Heart right ventricle (tissue), 16 donors: ENCODE data around the gene CDH11. TPM values are rescaled to one million over a fixed set of nuclear protein-coding genes. Genes with fewer than 3 reads are reported as not detected.

Experiments used
- ATAC-seq, 8 donors: fragments of 200-7000 bp; cut with Tn5 transposase; one replicate each; pipeline ENCODE4 v1.9.1; 2020; ENCODE audit warnings: mild to moderate bottlenecking in 8 of 8, moderate library complexity in 8 of 8, moderate number of reproducible peaks in 1 of 8
- DNase-seq, 2 donors: peaks; one replicate each; pipeline ENCODE4 v3.0.0-alpha.2; 2020
- H3K27ac ChIP-seq, 10 donors: fragments of 200-600 bp; sonication (generic) in 2 of 10; one replicate each; pipeline versions ENCODE4 v1.5.0 to v1.8.0; 2020 to 2022; ENCODE audit warnings: mild to moderate bottlenecking in 3 of 10
- H3K27me3 ChIP-seq, 7 donors: fragments of 200-600 bp; one replicate each; pipeline ENCODE4 v1.8.0; 2021 to 2022; ENCODE audit warnings: mild to moderate bottlenecking in 2 of 7
- H3K36me3 ChIP-seq, 9 donors: fragments of 200-600 bp; sonication (generic) in 1 of 9; one replicate each; pipeline versions ENCODE4 v1.5.0 to v1.8.0; 2020 to 2022; ENCODE audit warnings: mild to moderate bottlenecking in 2 of 9
- H3K4me1 ChIP-seq, 9 donors: fragments of 200-600 bp; sonication (generic) in 1 of 9; one replicate each; pipeline versions ENCODE4 v1.5.0 to v1.8.0; 2020 to 2022; ENCODE audit warnings: mild to moderate bottlenecking in 4 of 9
- H3K4me3 ChIP-seq, 10 donors: fragments of 200-600 bp; sonication (generic) in 2 of 10; one replicate each; pipeline versions ENCODE4 v1.5.0 to v1.8.0; 2020 to 2022; ENCODE audit warnings: mild to moderate bottlenecking in 7 of 10, moderate library complexity in 2 of 10
- H3K9me3 ChIP-seq, 11 donors: fragments of 200-600 bp in 10 of 11; sonication (generic) in 2 of 11; one replicate each; pipeline versions ENCODE4 v1.5.0 to v1.8.0; 2013 to 2022; ENCODE audit warnings: mild to moderate bottlenecking in 2 of 11, control low read depth in 1 of 11, moderate library complexity in 1 of 11
- WGBS, 2 donors: extraction: QIAGEN DNeasy Blood & Tissue Kit; methylation state at CpG; one replicate each; pipeline ENCODE4 v1.1.7; 2013; ENCODE audit warnings: inconsistent platforms in 1 of 2; 5-methylcytosine and 5-hydroxymethylcytosine counted together
- intact Hi-C, 10 donors: fragments of 100-400 bp; cut with DNase I; formaldehyde crosslinking; loops; one replicate each; pipeline versions ENCODE4 v1.11.1 to v1.14.2; 2022
- polyA plus RNA-seq, 2 donors: library from polyadenylated mRNA; stranded (reverse); fragments of 200-250 nt; gene quantifications; one replicate each; pipeline ENCODE4 v1.2.3, GENCODE V29; 2013
- total RNA-seq, 10 donors: library from RNA; stranded (reverse); fragmentation: NEBNext Ultra II Directional in 3 of 10; extraction: Animal tissue kit (Norgen Biotek cat#: 25700) in 3 of 10; gene quantifications; one replicate each; pipeline versions ENCODE4 v1.2.1 to v1.2.4, GENCODE V29; 2021 to 2023
- TF ChIP-seq, protein P1 (sequence below), 9 donors: fragments of 200-600 bp; sonication (generic) in 2 of 9; IDR thresholded peaks; one replicate each; pipeline versions ENCODE4 v1.5.0 to v1.8.0; 2021 to 2022; ENCODE audit warnings: antibody characterized with exemption in 9 of 9, mild to moderate bottlenecking in 5 of 9, moderate library complexity in 1 of 9
- donor health status: Arrhythmogenic right ventricular cardiomyopathy.
- donor health status: ischemic (EF 13 %, LVEDD 7.1; RV severe dilation, severe dysfunction).
- donor health status: healthy with polysubstance abuse.
- donor health status: DM: no; HTN: yes; CAD: no.
- donor health status: DM: no; HTN: no; CAD: no.
- donor health status: ischemic (EF 25% LVEDD 6.9; RV normal size, moderate dysfunction).
- donor health status: ischemic (EF 25% LVEDD 5.7; RV mildly dilated, moderate dysfunction).
- donor health status: healthy.
- donor health status: DM: yes; HTN: yes; CAD: no.
- donor health status: Ischemic cardiomyopathy.
- donor health status: ischemic (EF 35%, LVEDD 5.7; RV mildly dilated, moderate dysfunction).
- donor health status: nonischemic (EF 11% LVEDD 7.7; RV severe dilation, severe dysfunction).
- donor health status: DM: yes; HTN: yes; CAD: no.
- donor health status: PGD.
- donor health status: ischemic (EF 29% LVEDD 5.4; RV normal size, mild dysfunction).
- donor health status: nonischemic (EF 23%, LVEDD 6.1; RV moderate dilation, normal function).

CDH11 gene
- total and polyA plus RNA-seq, 12 donors = 1.7 to 29.6 (median 6.5) TPM

DNA sequence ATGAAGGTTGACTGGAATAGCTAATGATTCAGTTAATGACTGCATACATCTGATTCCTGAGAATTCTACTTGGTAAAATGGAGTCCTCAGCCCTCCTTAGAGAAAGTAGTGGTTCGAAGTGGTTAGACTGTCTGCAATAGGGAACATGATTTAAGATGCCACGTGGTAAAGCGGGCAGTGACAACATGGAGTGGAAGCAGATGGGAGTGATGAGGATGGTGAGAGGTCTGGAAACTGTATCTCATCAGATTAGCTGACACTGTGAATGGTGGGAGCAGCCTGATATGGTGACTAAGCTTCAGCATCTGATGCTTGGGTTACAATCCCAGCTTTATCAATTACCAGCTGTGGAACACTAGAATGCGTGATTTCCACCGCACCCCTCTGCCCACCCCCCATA, 8.4 kb downstream of the CDH11 start:
- peaks cover 0 to 20% (median 4%) of the 10 kb centered on the region in 9 donors for H3K4me1 ChIP-seq
- peaks cover 0 to 9% (median 0%) of the 10 kb centered on the region in 9 donors for H3K36me3 ChIP-seq
- WGBS, 2 donors = 79 to 81% methylated on average over 5 of the region's 5 CpGs
- DNase-seq (no peak), ATAC-seq (no peak)
- H3K9me3 ChIP-seq = no peaks in the 10 kb centered on the region
- no peak overlapping the region for H3K27ac ChIP-seq
- TF ChIP-seq, protein P1, sequence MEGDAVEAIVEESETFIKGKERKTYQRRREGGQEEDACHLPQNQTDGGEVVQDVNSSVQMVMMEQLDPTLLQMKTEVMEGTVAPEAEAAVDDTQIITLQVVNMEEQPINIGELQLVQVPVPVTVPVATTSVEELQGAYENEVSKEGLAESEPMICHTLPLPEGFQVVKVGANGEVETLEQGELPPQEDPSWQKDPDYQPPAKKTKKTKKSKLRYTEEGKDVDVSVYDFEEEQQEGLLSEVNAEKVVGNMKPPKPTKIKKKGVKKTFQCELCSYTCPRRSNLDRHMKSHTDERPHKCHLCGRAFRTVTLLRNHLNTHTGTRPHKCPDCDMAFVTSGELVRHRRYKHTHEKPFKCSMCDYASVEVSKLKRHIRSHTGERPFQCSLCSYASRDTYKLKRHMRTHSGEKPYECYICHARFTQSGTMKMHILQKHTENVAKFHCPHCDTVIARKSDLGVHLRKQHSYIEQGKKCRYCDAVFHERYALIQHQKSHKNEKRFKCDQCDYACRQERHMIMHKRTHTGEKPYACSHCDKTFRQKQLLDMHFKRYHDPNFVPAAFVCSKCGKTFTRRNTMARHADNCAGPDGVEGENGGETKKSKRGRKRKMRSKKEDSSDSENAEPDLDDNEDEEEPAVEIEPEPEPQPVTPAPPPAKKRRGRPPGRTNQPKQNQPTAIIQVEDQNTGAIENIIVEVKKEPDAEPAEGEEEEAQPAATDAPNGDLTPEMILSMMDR (IDR thresholded peaks at IDR 0.05) = no peak
- no peaks in the 10 kb centered on the region for H3K27me3 ChIP-seq
- intact Hi-C loops = loop anchor here in 5 of 10 donors (10.0 kb wide), 4 partner anchors 219 to 1749 kb away; no protein-coding TSS in a partner anchor
- H3K4me3 ChIP-seq = no peak overlapping the region

- H3K27ac ChIP-seq = no peak overlapping the region
- intact Hi-C loops = loop anchor here in 5 of 10 donors (10.0 kb wide), 4 partner anchors 217 to 1747 kb away; no protein-coding TSS in a partner anchor
- 87 to 89% methylated on average over 5 of the region's 5 CpGs for WGBS, 2 donors
Measured at GRCh38 chr16:65111306-65111705, 10.6 kb downstream of the CDH11 start.

DNA sequence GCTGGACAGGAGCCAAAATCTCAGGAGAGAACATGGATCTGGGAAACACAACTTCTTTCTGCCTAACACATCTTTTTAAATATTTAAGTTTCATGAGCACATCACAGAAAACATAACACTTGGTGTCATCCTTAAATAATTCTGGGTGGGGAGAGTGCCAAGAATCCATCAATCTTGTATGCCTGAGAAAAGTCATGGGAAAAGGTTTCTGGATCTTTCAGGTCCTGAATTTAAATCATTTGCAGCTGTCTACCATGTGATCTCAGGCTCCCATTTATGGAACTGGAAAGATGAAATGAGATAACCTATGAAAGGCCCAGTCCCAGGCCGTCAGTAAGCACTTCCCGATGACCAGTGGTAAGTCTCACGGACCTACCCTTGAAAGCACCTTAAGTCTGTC, 15.1 kb downstream of the CDH11 start:
- ATAC-seq = peak in 2 of 8 donors; percentile 20 to 64
- Histone ChIP-seq H3K4me3 (no peak overlapping the region), H3K9me3 (no peaks in the 10 kb centered on the region), H3K27me3 (no peaks in the 10 kb centered on the region), H3K36me3 (no peaks in the 10 kb centered on the region), H3K4me1 (peaks cover 0 to 15% (median 0%) of the 10 kb centered on the region in 9 donors), H3K27ac (no peak overlapping the region)
- intact Hi-C loops = no loop called here
- TF ChIP-seq, protein P1 (IDR thresholded peaks at IDR 0.05) = no peak
- DNase-seq = no peak
- WGBS, 2 donors = 64 to 73% methylated on average over 3 of the region's 3 CpGs

More at GRCh38 chr16:65111306-65111705, 10.6 kb downstream of the CDH11 start:
- Histone ChIP-seq H3K4me1 (peaks cover 0 to 16% (median 0%) of the 10 kb centered on the region in 9 donors), H3K27me3 (no peaks in the 10 kb centered on the region), H3K9me3 (no peaks in the 10 kb centered on the region), H3K4me3 (no peak overlapping the region), H3K36me3 (peaks cover 0 to 9% (median 0%) of the 10 kb centered on the region in 9 donors)
- no peak for ATAC-seq
- TF ChIP-seq, protein P1 (IDR thresholded peaks at IDR 0.05) = no peak
- no peak for DNase-seq

- Histone ChIP-seq H3K4me1 (peaks cover 0 to 15% (median 0%) of the 10 kb centered on the region in 9 donors), H3K36me3 (no peaks in the 10 kb centered on the region), H3K4me3 (no peak overlapping the region), H3K27me3 (no peaks in the 10 kb centered on the region), H3K27ac (no peak overlapping the region), H3K9me3 (no peaks in the 10 kb centered on the region)
- TF ChIP-seq, protein P1 (IDR thresholded peaks at IDR 0.05) = no peak
- ATAC-seq = peak in 2 of 8 donors; percentile 39 to 52
- intact Hi-C loops = no loop called here
- no peak for DNase-seq
- WGBS, 2 donors = 48 to 60% methylated on average over 1 of the region's 1 CpG
Measured at GRCh38 chr16:65105171-65105570, 16.7 kb downstream of the CDH11 start.
